Stimulated activated CD4-positive, alpha-beta T cell treated with anti-CD3 and anti-CD28 coated beads, TNF-alpha, amount 100 ng/mL, for 24 hours (primary cell): ENCODE data around the gene UST.

Source experiments
- DNase-seq, 3 experiments: peaks; one replicate each; pipeline ENCODE4 v3.0.0-alpha.2; 2020; ENCODE audit warnings: low read depth in 3 of 3

UST gene

DNA sequence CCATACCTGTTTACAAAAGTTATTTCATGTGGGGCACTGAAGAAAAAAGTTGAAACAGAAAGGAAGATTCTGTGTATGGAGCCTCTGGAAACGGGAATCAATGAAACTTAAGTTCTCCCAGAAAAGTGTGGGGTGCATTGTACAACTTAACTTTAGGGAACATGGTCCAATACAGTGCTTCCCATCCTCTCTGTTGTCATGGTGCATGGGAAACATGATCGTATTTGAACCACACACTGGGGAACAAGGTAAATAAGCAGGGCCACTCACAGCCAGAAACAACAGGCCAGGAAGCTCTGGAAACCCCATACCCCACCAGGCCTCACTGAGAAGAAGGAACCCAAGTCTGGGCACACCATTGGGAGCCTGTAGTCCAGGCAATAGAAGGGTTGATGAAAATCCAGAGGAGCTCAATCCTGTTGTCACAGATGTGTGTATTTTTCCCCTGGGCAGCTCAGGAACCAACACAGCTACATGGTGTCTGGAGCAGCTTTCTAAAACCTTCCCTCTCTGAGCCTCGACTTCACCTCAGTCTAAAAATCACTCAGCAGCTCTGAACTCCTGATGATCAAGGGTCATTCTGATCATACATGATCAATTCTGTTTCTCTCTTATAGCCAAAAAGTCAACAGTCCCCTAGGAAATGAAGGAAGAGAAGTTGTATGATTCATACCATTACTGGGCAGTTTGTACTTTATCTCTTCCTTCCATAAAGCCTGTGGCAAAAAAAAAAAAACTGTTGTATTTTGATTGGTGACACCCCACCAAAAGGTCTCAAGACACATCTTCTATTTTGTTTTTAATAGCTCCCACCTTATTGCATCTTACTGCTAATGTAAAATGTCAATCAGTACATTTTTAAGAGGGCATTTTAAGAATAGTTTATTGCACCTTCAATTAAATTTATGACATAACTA, 372.2 kb downstream of the UST start:
- no peak for DNase-seq

DNA sequence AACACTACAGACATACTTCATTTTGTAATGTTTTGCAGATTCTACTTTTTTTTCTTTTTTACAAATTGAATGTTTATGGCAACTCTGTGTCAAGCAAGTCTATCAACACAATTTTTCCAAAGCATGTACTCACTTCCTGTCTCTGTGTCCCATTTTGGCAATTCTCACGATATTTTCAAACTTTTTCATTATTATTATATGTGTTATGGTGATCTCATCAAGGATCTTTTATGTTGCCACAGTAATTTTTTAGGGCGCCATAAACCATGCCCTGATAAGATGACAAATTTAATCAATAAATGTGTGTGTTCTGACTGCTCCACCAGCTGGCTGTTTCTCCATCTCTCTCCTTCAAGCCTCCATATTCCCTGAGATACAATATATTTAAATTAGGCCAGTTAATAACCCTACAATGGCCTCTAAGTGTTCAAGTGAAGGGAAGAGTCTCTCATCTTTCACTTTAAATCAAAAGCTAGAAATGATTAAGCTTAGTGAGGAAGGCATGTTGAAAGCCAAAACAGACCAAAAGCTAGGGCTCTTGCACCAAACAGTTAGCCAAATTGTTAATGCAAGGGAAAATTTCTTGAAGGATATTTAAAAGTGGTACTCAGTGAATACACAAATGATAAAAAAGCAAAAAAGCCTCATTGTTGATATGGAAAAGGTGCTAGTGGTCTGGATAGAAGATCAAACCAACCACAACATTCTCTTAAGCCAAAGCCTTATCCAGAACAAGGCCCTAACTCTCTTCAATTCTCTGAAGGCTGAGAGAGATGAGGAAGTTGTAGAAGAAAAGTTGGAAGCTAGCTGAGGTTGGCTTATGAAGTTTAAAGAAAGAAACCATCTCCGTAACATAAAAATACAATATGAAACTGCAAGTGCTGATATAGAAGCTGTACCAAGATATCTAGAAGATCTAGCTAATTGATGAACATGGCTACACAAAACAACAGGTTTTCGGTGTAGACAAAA, 376.3 kb downstream of the UST start:
- no peak for DNase-seq

- DNase-seq, result no peak
Observed at GRCh38 chr6:149125309-149125708, 378.5 kb downstream of the UST start.
